Chondrocyte (in vitro differentiated cells): ENCODE data around the gene SYNE3. TPM values are rescaled to one million over a fixed set of nuclear protein-coding genes. Genes with fewer than 3 reads are reported as not detected.

Source experiments
- DNase-seq: peaks from one replicate; pipeline ENCODE4 v3.0.0; 2021; ENCODE audit warnings: mixed read lengths, low spot score
- H3K27ac Mint-ChIP-seq: one replicate; pipeline ENCODE4 v1.8.0; 2021; ENCODE audit warnings: mild to moderate bottlenecking, moderate library complexity, mixed read lengths; ENCODE audit not compliant: unreplicated experiment
- H3K27me3 Mint-ChIP-seq: 2 replicates; pipeline ENCODE4 v1.8.0; 2021; ENCODE audit warnings: low read depth, mixed read lengths
- H3K36me3 Mint-ChIP-seq: 2 replicates; pipeline ENCODE4 v1.8.0; 2021; ENCODE audit warnings: low read depth, mixed read lengths
- H3K4me1 Mint-ChIP-seq: 2 replicates; pipeline ENCODE4 v1.8.0; 2021; ENCODE audit warnings: low read depth, mild to moderate bottlenecking, mixed read lengths
- H3K4me3 Mint-ChIP-seq: one replicate; pipeline ENCODE4 v1.8.0; 2021; ENCODE audit warnings: mild to moderate bottlenecking, moderate library complexity, mixed read lengths; ENCODE audit not compliant: unreplicated experiment
- H3K9me3 Mint-ChIP-seq: 2 replicates; pipeline ENCODE4 v1.8.0; 2021; ENCODE audit warnings: low read depth, mixed read lengths
- total RNA-seq: library from RNA; stranded (reverse); gene quantifications from 3 replicates; pipeline ENCODE4 v1.2.1, GENCODE V29; 2021
- TF ChIP-seq, protein P1 (sequence below): fragments of 200-600 bp; sonication (generic); IDR thresholded peaks from 2 replicates; pipeline ENCODE4 v1.5.0; 2021; ENCODE audit warnings: antibody characterized with exemption, mild to moderate bottlenecking, moderate library complexity

SYNE3 gene
- total RNA-seq, 1 donor from 2014 or later, result 22.3 TPM

- Mint-ChIP-seq H3K4me3 (no peak overlapping the region), H3K27me3 (no peaks in the 10 kb centered on the region), H3K27ac (no peak overlapping the region), H3K36me3 (peaks cover 6% of the 10 kb centered on the region), H3K4me1 (peaks cover 41% of the 10 kb centered on the region), H3K9me3 (peaks cover 12% of the 10 kb centered on the region)
- TF ChIP-seq, protein P1, sequence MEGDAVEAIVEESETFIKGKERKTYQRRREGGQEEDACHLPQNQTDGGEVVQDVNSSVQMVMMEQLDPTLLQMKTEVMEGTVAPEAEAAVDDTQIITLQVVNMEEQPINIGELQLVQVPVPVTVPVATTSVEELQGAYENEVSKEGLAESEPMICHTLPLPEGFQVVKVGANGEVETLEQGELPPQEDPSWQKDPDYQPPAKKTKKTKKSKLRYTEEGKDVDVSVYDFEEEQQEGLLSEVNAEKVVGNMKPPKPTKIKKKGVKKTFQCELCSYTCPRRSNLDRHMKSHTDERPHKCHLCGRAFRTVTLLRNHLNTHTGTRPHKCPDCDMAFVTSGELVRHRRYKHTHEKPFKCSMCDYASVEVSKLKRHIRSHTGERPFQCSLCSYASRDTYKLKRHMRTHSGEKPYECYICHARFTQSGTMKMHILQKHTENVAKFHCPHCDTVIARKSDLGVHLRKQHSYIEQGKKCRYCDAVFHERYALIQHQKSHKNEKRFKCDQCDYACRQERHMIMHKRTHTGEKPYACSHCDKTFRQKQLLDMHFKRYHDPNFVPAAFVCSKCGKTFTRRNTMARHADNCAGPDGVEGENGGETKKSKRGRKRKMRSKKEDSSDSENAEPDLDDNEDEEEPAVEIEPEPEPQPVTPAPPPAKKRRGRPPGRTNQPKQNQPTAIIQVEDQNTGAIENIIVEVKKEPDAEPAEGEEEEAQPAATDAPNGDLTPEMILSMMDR, result no peak
- no peak for DNase-seq
Observed at GRCh38 chr14:95549656-95550585, 33.5 kb upstream of the SYNE3 start.

- Mint-ChIP-seq H3K36me3 (peaks cover 6% of the 10 kb centered on the region), H3K27ac (peak overlapping the region; percentile 83)
Observed at GRCh38 chr14:95548328-95548929, 32.0 kb upstream of the SYNE3 start.

DNA sequence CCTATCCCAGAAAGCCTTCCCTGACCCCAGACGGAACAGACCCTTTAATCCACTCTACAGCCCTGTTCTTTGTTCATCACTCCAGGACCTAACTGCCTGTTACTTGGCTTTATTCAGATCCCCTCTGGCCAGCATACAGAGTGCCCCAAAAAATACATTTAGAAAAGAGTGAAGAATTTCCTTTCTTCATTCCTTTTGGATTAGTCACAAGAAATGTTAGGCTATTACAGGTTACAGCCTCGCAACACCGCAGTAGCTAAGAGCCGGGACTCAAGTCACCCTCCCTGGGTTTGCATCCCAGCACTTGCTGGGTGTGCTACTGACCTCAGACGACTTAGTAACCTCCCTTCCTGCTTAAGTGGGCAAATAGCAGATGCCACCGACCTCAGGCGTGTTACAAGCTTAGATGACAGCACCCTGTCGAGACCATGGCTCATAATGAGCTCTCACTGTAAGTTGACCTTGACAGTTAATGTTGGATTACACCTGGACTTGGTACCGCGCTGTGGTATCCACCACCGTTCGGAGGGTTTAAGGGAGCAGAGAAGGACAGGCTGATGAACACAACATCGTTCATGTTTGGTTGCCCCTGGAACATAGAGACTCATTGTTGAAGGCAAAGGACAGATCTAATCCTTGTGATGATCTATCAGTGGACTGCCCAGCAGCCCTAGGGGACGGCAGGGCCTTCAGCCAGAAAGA is 31.3 kb upstream of the SYNE3 start:
- TF ChIP-seq, protein P1, result no peak
- Mint-ChIP-seq H3K9me3 (peaks cover 12% of the 10 kb centered on the region), H3K4me3 (no peak overlapping the region), H3K4me1 (peaks cover 49% of the 10 kb centered on the region), H3K27ac (peak overlapping the region; percentile 83), H3K36me3 (peaks cover 6% of the 10 kb centered on the region), H3K27me3 (no peaks in the 10 kb centered on the region)
- no peak for DNase-seq

More at GRCh38 chr14:95548328-95548929, 32.0 kb upstream of the SYNE3 start:
- Mint-ChIP-seq H3K4me1 (peaks cover 49% of the 10 kb centered on the region), H3K27me3 (no peaks in the 10 kb centered on the region), H3K9me3 (peaks cover 12% of the 10 kb centered on the region), H3K4me3 (no peak overlapping the region)
- DNase-seq, result no peak
- TF ChIP-seq, protein P1, result no peak

- TF ChIP-seq, protein P1, result no peak
- Mint-ChIP-seq H3K36me3 (peaks cover 6% of the 10 kb centered on the region), H3K4me3 (no peak overlapping the region), H3K4me1 (peaks cover 49% of the 10 kb centered on the region), H3K27ac (peak overlapping the region; percentile 83), H3K27me3 (no peaks in the 10 kb centered on the region), H3K9me3 (peaks cover 12% of the 10 kb centered on the region)
- no peak for DNase-seq
Observed at GRCh38 chr14:95547272-95547625, 30.8 kb upstream of the SYNE3 start.

DNA sequence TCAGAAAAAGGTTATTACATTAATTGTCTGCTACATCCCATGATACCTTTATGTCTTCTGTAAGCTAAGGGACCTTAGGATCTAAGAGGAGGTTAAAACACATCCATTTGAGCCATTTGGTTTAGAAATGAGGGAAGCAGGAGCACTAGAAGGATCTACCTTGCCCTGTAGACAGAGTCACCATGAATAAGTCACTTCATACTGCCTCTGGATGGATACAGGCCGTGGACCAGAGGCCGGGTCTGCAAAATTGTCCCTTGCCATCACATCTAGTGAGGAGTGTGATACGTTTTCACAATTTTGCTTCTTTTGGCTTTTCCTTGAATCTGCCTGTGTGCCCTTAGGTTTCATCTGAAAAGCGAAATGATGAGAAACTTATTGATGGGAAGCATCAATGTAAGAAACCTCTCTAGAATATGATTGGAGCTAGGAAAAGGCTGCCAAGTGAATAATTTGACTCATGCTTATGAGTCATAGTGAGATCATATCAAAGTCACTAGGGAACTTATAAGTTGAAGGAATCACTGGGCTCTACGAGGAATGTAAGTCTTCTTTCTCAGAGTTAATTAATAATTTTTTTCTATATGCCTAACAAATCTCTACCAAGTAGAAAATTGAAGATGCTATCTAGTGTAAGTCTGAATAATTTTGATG is 29.2 kb upstream of the SYNE3 start:
- Mint-ChIP-seq H3K36me3 (peaks cover 4% of the 10 kb centered on the region), H3K27me3 (no peaks in the 10 kb centered on the region), H3K27ac (peak overlapping the region; percentile 81), H3K4me1 (peaks cover 49% of the 10 kb centered on the region), H3K4me3 (no peak overlapping the region), H3K9me3 (peaks cover 7% of the 10 kb centered on the region)
- TF ChIP-seq, protein P1, result no peak
- no peak for DNase-seq
